DND-41 (cell line): ENCODE results near the gene APBB2.

Experiments
- EZH2 ChIP-seq: IDR thresholded peaks from 3 replicates; pipeline ENCODE4 v1.6.1; 2012; ENCODE audit warnings: borderline replicate concordance, low read depth, mild to moderate bottlenecking, moderate library complexity, low read length, inconsistent platforms; ENCODE audit not compliant: severe bottlenecking
- TF ChIP-seq, protein P1 (sequence below): IDR thresholded peaks from 2 replicates; pipeline ENCODE4 v1.5.1; 2012; ENCODE audit warnings: borderline replicate concordance, low read length, moderate library complexity, mild to moderate bottlenecking; ENCODE audit not compliant: poor library complexity, severe bottlenecking; ENCODE audit errors: extremely low read depth

DNA sequence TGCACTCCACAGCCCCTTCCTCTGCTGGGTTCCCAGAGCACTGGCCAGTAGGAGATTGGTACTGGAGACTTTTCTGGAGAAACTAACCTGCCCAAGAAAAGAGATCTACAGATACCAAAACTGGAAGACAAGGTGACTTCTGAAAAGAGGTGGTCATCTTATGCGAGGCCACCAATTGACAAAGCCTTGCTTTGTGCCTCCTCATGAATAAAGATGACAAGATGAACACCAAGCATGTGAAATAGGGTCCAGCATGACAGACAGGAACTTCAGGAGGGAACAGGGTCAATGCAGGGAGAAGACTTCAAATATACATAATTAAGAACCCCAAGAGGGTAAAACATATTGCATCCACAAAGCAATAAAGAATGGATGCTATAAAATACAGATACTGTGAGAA lies 137.9 kb downstream of the APBB2 start:
- TF ChIP-seq, protein P1, sequence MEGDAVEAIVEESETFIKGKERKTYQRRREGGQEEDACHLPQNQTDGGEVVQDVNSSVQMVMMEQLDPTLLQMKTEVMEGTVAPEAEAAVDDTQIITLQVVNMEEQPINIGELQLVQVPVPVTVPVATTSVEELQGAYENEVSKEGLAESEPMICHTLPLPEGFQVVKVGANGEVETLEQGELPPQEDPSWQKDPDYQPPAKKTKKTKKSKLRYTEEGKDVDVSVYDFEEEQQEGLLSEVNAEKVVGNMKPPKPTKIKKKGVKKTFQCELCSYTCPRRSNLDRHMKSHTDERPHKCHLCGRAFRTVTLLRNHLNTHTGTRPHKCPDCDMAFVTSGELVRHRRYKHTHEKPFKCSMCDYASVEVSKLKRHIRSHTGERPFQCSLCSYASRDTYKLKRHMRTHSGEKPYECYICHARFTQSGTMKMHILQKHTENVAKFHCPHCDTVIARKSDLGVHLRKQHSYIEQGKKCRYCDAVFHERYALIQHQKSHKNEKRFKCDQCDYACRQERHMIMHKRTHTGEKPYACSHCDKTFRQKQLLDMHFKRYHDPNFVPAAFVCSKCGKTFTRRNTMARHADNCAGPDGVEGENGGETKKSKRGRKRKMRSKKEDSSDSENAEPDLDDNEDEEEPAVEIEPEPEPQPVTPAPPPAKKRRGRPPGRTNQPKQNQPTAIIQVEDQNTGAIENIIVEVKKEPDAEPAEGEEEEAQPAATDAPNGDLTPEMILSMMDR, result no peak
- no peak for TF ChIP-seq EZH2
